BLaER1 (cell line): ENCODE measurements around the gene PITPNM1.

Experiments used
- H3K27ac ChIP-seq: shearing (Covaris generic); formaldehyde crosslinking; 2 replicates; pipeline ENCODE4 v1.8.1; 2022
- H3K27me3 ChIP-seq: shearing (Covaris generic); formaldehyde crosslinking; 2 replicates; pipeline ENCODE4 v1.8.1; 2022
- H3K36me3 ChIP-seq: shearing (Covaris generic); formaldehyde crosslinking; 2 replicates; pipeline ENCODE4 v1.8.1; 2022
- H3K4me1 ChIP-seq: shearing (Covaris generic); formaldehyde crosslinking; 2 replicates; pipeline ENCODE4 v1.8.1; 2022
- H3K4me2 ChIP-seq: shearing (Covaris generic); formaldehyde crosslinking; 2 replicates; pipeline ENCODE4 v1.8.1; 2022
- H3K4me3 ChIP-seq: shearing (Covaris generic); formaldehyde crosslinking; 2 replicates; pipeline ENCODE4 v1.8.1; 2022
- H3K9ac ChIP-seq: shearing (Covaris generic); formaldehyde crosslinking; 2 replicates; pipeline ENCODE4 v1.8.1; 2022
- H3K9me3 ChIP-seq: shearing (Covaris generic); formaldehyde crosslinking; 2 replicates; pipeline ENCODE4 v1.8.1; 2022
- H4K20me1 ChIP-seq: shearing (Covaris generic); formaldehyde crosslinking; 2 replicates; pipeline ENCODE4 v1.8.1; 2022
- Cebpa-rat ChIP-seq: shearing (Covaris generic); IDR thresholded peaks from 2 replicates; pipeline ENCODE4 v1.8.1; 2022

PITPNM1 gene

GRCh38 chr11:67504005-67504949, 886 bp downstream of the PITPNM1 start:
- Histone ChIP-seq H3K9ac (peak overlapping the region; percentile 81), H3K27ac (peak overlapping the region; percentile 76), H3K4me1 (peaks cover 67% of the 10 kb centered on the region), H3K4me2 (peak overlapping the region; percentile 94), H3K4me3 (peak overlapping the region; percentile 81), H4K20me1 (peaks cover 51% of the 10 kb centered on the region), H3K9me3 (no peaks in the 10 kb centered on the region), H3K36me3 (peaks cover 34% of the 10 kb centered on the region), H3K27me3 (peaks cover 9% of the 10 kb centered on the region; the same call in 1 of the 2 replicates)
- TF ChIP-seq Cebpa-rat: no peak

GRCh38 chr11:67503119-67504004, 1.8 kb downstream of the PITPNM1 start:
- H3K4me2 ChIP-seq: peak overlapping the region; percentile 94
- no peak for TF ChIP-seq Cebpa-rat
- H3K9me3 ChIP-seq: no peaks in the 10 kb centered on the region
- H3K9ac ChIP-seq: peak overlapping the region; percentile 81
- H3K4me1 ChIP-seq: peaks cover 61% of the 10 kb centered on the region
- H3K27me3 ChIP-seq: peaks cover 9% of the 10 kb centered on the region; the same call in 1 of the 2 replicates
- peaks cover 51% of the 10 kb centered on the region for H4K20me1 ChIP-seq
- H3K27ac ChIP-seq: peak overlapping the region; percentile 76; the same call in 1 of the 2 replicates
- peaks cover 43% of the 10 kb centered on the region for H3K36me3 ChIP-seq
- peak overlapping the region; percentile 81 for H3K4me3 ChIP-seq

GRCh38 chr11:67502328-67502979, 2.7 kb downstream of the PITPNM1 start:
- no peak overlapping the region for H3K9ac ChIP-seq

GRCh38 chr11:67501854-67502253, 3.3 kb downstream of the PITPNM1 start:
- no peak for TF ChIP-seq Cebpa-rat
- H3K9ac ChIP-seq: no peak overlapping the region

More at GRCh38 chr11:67502328-67502979, 2.7 kb downstream of the PITPNM1 start:
- H3K27me3 ChIP-seq: peaks cover 9% of the 10 kb centered on the region; the same call in 1 of the 2 replicates
- peak overlapping the region; percentile 94 for H3K4me2 ChIP-seq
- H3K36me3 ChIP-seq: peaks cover 52% of the 10 kb centered on the region
- peaks cover 48% of the 10 kb centered on the region for H4K20me1 ChIP-seq
- TF ChIP-seq Cebpa-rat: no peak
- peaks cover 57% of the 10 kb centered on the region for H3K4me1 ChIP-seq
- no peaks in the 10 kb centered on the region for H3K9me3 ChIP-seq
- H3K4me3 ChIP-seq: no peak overlapping the region
- H3K27ac ChIP-seq: no peak overlapping the region

GRCh38 chr11:67500831-67501715, 4.1 kb downstream of the PITPNM1 start:
- Histone ChIP-seq H3K4me1 (peaks cover 43% of the 10 kb centered on the region), H3K4me2 (peak overlapping the region; percentile 28; the same call in 1 of the 2 replicates), H3K9ac (no peak overlapping the region), H3K36me3 (peaks cover 63% of the 10 kb centered on the region), H3K4me3 (no peak overlapping the region), H3K27me3 (peaks cover 9% of the 10 kb centered on the region; the same call in 1 of the 2 replicates), H4K20me1 (peaks cover 42% of the 10 kb centered on the region), H3K27ac (no peak overlapping the region), H3K9me3 (no peaks in the 10 kb centered on the region)
- peak; percentile 81 for TF ChIP-seq Cebpa-rat

More at GRCh38 chr11:67501854-67502253, 3.3 kb downstream of the PITPNM1 start:
- H3K9me3 ChIP-seq: no peaks in the 10 kb centered on the region
- peaks cover 9% of the 10 kb centered on the region; the same call in 1 of the 2 replicates for H3K27me3 ChIP-seq
- H3K4me2 ChIP-seq: no peak overlapping the region
- H3K4me3 ChIP-seq: no peak overlapping the region
- H3K4me1 ChIP-seq: peaks cover 51% of the 10 kb centered on the region
- no peak overlapping the region for H3K27ac ChIP-seq
- peaks cover 58% of the 10 kb centered on the region for H3K36me3 ChIP-seq
- peaks cover 42% of the 10 kb centered on the region for H4K20me1 ChIP-seq

- peaks cover 38% of the 10 kb centered on the region for H4K20me1 ChIP-seq
- no peaks in the 10 kb centered on the region for H3K9me3 ChIP-seq
- H3K27ac ChIP-seq: no peak overlapping the region
- H3K4me1 ChIP-seq: peaks cover 37% of the 10 kb centered on the region
- peaks cover 9% of the 10 kb centered on the region; the same call in 1 of the 2 replicates for H3K27me3 ChIP-seq
- no peak overlapping the region for H3K4me3 ChIP-seq
- H3K9ac ChIP-seq: no peak overlapping the region
- TF ChIP-seq Cebpa-rat: no peak
- peak overlapping the region; percentile 28; the same call in 1 of the 2 replicates for H3K4me2 ChIP-seq
- peaks cover 70% of the 10 kb centered on the region for H3K36me3 ChIP-seq
Measured at GRCh38 chr11:67500484-67500821, 4.7 kb downstream of the PITPNM1 start.

- Histone ChIP-seq H3K36me3 (peaks cover 75% of the 10 kb centered on the region), H3K4me1 (peaks cover 34% of the 10 kb centered on the region), H3K27me3 (peaks cover 9% of the 10 kb centered on the region; the same call in 1 of the 2 replicates), H3K9me3 (no peaks in the 10 kb centered on the region), H4K20me1 (peaks cover 34% of the 10 kb centered on the region), H3K27ac (no peak overlapping the region), H3K4me3 (no peak overlapping the region), H3K9ac (no peak overlapping the region), H3K4me2 (peak overlapping the region; percentile 28; the same call in 1 of the 2 replicates)
- TF ChIP-seq Cebpa-rat: no peak
Measured at GRCh38 chr11:67499808-67500483, 5.2 kb downstream of the PITPNM1 start.

GRCh38 chr11:67498544-67498972, 6.6 kb downstream of the PITPNM1 start:
- Histone ChIP-seq H3K36me3 (peaks cover 85% of the 10 kb centered on the region), H3K4me3 (no peak overlapping the region), H3K9ac (no peak overlapping the region), H3K4me1 (peaks cover 28% of the 10 kb centered on the region), H3K4me2 (no peak overlapping the region), H3K27me3 (peaks cover 5% of the 10 kb centered on the region; the same call in 1 of the 2 replicates), H3K9me3 (no peaks in the 10 kb centered on the region), H3K27ac (no peak overlapping the region), H4K20me1 (peaks cover 20% of the 10 kb centered on the region)
- no peak for TF ChIP-seq Cebpa-rat
